ENCODE results near the gene RPL13A. TPM values are rescaled to one million over a fixed set of nuclear protein-coding genes. Genes with fewer than 3 reads are reported as not detected.
A peak's percentile ranks its signal among the peaks of the same experiment; 100 is the strongest.

The RPL13A gene
- total and polyA plus RNA-seq, 2 of the 13 experiments (the other 11 are each of a cell fraction or from before 2014, with no cell fraction given), result 2,601 to 3,407 TPM

- in situ Hi-C loops (cut with HindIII; ENCODE audit: extremely low pct_ligation_motif_present, low pct_unique_long_range_greater_than_20kb), result no loop called here
- no peaks in the 10 kb centered on the region for H3K9me3 ChIP-seq (ENCODE audit: low read length)
- H3K36me3 ChIP-seq (replicated peaks in 1 of 2; ENCODE audit: control insufficient read depth in 1 of 2, insufficient read depth in 2 of 2, low read length in 2 of 2), result peaks cover 6 to 22% of the 10 kb centered on the region in 2 experiments; a peak in 3 of 5 replicates
- BruUV-seq (replicated peaks), result TSS peak; percentile 85
- H3K79me2 ChIP-seq (ENCODE audit: insufficient read depth, low read length), result peaks cover 29% of the 10 kb centered on the region
- no peaks in the 10 kb centered on the region for H4K20me1 ChIP-seq (ENCODE audit: insufficient read depth, low read length)
- CTCF ChIA-PET (ENCODE audit: low intra/inter-chr PET ratio, low total read pairs), result no interaction called here
- peak within 1 kb of the TSS; percentile 99 for H3K9ac ChIP-seq (ENCODE audit: insufficient read depth, low read depth, low read length)
- H3K4me2 ChIP-seq (ENCODE audit: low read depth, low read length), result peak within 1 kb of the TSS; percentile 92
- DNase-seq (ENCODE audit: low spot score) (peak; percentile 99), FAIRE-seq (peak; percentile 99), ATAC-seq (peak; percentile 85)
- H3K27ac ChIP-seq (ENCODE audit: extremely low read length, insufficient read depth, low read length), result peak within 1 kb of the TSS; percentile 99
- intact Hi-C loops (cut with micrococcal nuclease; ENCODE audit: unreplicated experiment), result no loop called here
- H3K27me3 ChIP-seq (ENCODE audit: control insufficient read depth in 1 of 2, insufficient read depth in 2 of 2, low read length in 2 of 2), result no peaks in the 10 kb centered on the region; a peak in 1 of 5 replicates
- under 1% methylated on average over 12 of the region's 42 CpGs for WGBS (ENCODE audit: low lambda C conversion rate)
- H2AFZ ChIP-seq (ENCODE audit: low read length), result peak within 1 kb of the TSS; percentile 93
- POLR2A ChIA-PET, result interaction anchor here (0.6 to 3.4 kb wide), 15 partner anchors 8 to 225 kb away, joined by 3 to 34 read pairs (median 4); partner anchors contain the start of genes DKKL1, FLT3LG, PRMT1 and RPS11
- peak within 1 kb of the TSS; percentile 93 to 98 (median 95) for H3K4me3 ChIP-seq (replicated peaks in 1 of 3; ENCODE audit: insufficient read depth in 1 of 3, low read depth in 2 of 3, low read length in 3 of 3)
- peaks cover 35% of the 10 kb centered on the region for H3K4me1 ChIP-seq (ENCODE audit: insufficient read depth, low read length)
- TF ChIP-seq RARA (CRISPR knock-in tag; IDR thresholded peaks at IDR 0.05), result 0 out of 2 replicates have a peak, but pooled peaks have one; percentile 9
- TF ChIP-seq ELF1 (CRISPR knock-in tag; IDR thresholded peaks at IDR 0.05), result peak; percentile 91
- peak; percentile 74; the same call in 1 of the 2 replicates for TF ChIP-seq KDM2A (CRISPR knock-in tag; IDR thresholded peaks at IDR 0.05; ENCODE audit: borderline replicate concordance, low read depth)
- TF ChIP-seq, protein P1, sequence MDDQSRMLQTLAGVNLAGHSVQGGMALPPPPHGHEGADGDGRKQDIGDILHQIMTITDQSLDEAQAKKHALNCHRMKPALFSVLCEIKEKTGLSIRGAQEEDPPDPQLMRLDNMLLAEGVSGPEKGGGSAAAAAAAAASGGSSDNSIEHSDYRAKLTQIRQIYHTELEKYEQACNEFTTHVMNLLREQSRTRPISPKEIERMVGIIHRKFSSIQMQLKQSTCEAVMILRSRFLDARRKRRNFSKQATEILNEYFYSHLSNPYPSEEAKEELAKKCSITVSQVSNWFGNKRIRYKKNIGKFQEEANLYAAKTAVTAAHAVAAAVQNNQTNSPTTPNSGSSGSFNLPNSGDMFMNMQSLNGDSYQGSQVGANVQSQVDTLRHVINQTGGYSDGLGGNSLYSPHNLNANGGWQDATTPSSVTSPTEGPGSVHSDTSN (CRISPR knock-in tag; IDR thresholded peaks at IDR 0.05; ENCODE audit: borderline replicate concordance), result no peak
- TF ChIP-seq, protein P2, sequence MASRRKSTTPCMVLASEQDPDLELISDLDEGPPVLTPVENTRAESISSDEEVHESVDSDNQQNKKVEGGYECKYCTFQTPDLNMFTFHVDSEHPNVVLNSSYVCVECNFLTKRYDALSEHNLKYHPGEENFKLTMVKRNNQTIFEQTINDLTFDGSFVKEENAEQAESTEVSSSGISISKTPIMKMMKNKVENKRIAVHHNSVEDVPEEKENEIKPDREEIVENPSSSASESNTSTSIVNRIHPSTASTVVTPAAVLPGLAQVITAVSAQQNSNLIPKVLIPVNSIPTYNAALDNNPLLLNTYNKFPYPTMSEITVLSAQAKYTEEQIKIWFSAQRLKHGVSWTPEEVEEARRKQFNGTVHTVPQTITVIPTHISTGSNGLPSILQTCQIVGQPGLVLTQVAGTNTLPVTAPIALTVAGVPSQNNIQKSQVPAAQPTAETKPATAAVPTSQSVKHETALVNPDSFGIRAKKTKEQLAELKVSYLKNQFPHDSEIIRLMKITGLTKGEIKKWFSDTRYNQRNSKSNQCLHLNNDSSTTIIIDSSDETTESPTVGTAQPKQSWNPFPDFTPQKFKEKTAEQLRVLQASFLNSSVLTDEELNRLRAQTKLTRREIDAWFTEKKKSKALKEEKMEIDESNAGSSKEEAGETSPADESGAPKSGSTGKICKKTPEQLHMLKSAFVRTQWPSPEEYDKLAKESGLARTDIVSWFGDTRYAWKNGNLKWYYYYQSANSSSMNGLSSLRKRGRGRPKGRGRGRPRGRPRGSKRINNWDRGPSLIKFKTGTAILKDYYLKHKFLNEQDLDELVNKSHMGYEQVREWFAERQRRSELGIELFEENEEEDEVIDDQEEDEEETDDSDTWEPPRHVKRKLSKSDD (CRISPR knock-in tag; IDR thresholded peaks at IDR 0.05; ENCODE audit: low read depth), result no peak
- TF ChIP-seq ZBTB40 (IDR thresholded peaks at IDR 0.05), result peak; percentile 86
- no peak; the same call in 1 of the 2 replicates for TF ChIP-seq ZBTB40 (CRISPR knock-in tag; IDR thresholded peaks at IDR 0.05)
- no peak for TF ChIP-seq CBX2 (IDR thresholded peaks at IDR 0.05; ENCODE audit: low read depth, low read length)
- TF ChIP-seq CBX2 (CRISPR knock-in tag; IDR thresholded peaks at IDR 0.05; ENCODE audit: low read depth), result no peak
Observed at GRCh38 chr19:49451430-49452181, 35.8 kb upstream of the RPL13A start, which contains the start of gene PIH1D1. Gene PIH1D1 (minus strand): TSS chr19:49451814. CDS start chr19:49451574, 240 bp downstream.

Measured in HepG2 (cell line).